Adipose tissue (tissue), 3 donors: ENCODE results near the gene IL13RA1. TPM values are rescaled to one million over a fixed set of nuclear protein-coding genes. Genes with fewer than 3 reads are reported as not detected.
A peak's percentile ranks its signal among the peaks of the same experiment; 100 is the strongest.
"Not testable (repeated sequence)": the region's sequence is repeated elsewhere in the genome, so short reads cannot be mapped to it uniquely, and the experiment has no call there.

Source experiments
- H3K27ac ChIP-seq: one replicate; pipeline ENCODE4 v1.5.1; 2013; ENCODE audit warnings: low read depth, low read length
- WGBS, 3 donors: extraction: QIAGEN DNeasy Blood & Tissue Kit; methylation state at CpG; one replicate each; pipeline ENCODE4 v1.1.7; 2013; 5-methylcytosine and 5-hydroxymethylcytosine counted together
- polyA plus RNA-seq, 3 donors: library from polyadenylated mRNA; stranded (reverse); fragments of 200-250 nt; gene quantifications; one replicate each; pipeline ENCODE4 v1.2.3, GENCODE V29; 2013
- donor health status: healthy with polysubstance abuse.
- donor health status: Bipolar disorder and iron deficiency.
- donor health status: healthy.

Gene IL13RA1
- polyA plus RNA-seq, 3 donors: 14.7 to 35.4 (median 25.9) TPM

DNA sequence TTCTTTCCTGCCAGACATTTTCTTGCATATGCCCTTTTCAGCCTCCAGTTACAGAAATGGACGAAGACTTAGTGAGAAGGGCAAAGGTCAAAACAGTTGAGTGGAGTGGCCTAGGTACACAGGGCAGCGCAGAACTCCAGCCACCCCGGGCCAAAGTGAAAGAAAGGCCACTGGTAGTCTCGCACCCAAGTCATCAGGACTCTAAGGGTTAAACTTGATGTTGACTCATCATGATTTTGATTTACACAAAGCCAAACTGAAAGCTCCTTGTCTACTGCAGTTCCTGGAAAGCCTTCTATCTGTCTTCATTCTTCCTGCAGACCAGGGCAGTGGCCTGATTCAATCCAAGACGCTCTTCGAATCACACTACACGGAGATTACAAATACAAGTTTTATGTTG lies 2.6 kb upstream of the IL13RA1 start:
- H3K27ac ChIP-seq: no peak overlapping the region
- WGBS, 3 donors: 55 to 67% (median 59%) methylated on average over 7 of the region's 7 CpGs

DNA sequence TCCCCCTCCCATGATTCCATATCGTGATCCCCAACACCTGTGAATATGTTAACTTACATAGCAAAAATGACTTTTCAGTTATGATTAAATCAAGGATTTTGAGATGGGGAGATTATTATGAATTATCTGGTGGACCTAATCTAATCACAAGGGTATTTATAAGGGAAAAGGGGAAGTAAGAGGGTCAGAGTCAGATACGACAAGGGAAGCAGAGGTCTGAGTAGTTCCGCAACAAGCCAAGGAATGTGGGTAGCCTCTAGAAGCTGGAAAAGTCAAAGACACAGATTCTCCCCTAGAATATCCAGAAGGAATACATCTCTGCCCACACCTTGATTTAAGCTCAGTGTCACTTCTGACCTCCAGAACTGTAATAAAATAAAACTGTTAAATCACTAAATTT lies 1.0 kb upstream of the IL13RA1 start:
- WGBS, 3 donors: 61 to 76% (median 69%) methylated on average over 3 of the region's 3 CpGs
- H3K27ac ChIP-seq: no peak overlapping the region

- H3K27ac ChIP-seq: peak overlapping the region; percentile 90
- WGBS, 3 donors: 0 to 31% (median 3%) methylated on average over 29 to 72 of the region's 73 CpGs
These were observed 407 bp downstream of the IL13RA1 start for GRCh38 chrX:118727686-118728339.

DNA sequence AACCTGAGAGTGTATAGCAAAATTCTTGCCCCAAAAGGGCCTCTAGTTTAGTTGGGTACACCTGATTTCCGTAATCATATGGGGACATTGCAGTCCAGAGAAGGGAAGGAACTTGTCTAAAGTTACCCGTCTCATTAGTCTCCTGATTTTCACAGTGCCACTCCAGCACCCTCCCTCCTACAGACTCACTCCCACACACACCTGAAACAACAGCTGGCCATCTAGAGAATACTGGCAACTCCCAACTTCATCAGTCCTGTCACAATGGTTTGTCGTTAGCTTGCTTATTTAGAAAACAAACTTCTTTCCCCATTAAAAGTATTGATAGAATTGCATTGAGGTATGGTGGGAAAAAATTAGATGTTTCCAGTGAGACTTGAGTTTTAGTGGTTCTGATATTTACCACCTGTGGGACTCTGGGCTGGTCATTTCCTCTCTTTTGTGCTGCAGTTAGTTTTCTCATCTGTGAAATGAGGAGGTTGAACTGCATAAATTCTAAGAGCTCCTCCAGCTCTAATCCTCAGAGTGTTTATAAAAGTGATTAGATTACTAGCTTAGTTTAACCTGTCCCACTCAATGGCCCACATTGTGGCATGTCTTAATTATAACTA lies 1.7 kb downstream of the IL13RA1 start:
- no peak overlapping the region for H3K27ac ChIP-seq

DNA sequence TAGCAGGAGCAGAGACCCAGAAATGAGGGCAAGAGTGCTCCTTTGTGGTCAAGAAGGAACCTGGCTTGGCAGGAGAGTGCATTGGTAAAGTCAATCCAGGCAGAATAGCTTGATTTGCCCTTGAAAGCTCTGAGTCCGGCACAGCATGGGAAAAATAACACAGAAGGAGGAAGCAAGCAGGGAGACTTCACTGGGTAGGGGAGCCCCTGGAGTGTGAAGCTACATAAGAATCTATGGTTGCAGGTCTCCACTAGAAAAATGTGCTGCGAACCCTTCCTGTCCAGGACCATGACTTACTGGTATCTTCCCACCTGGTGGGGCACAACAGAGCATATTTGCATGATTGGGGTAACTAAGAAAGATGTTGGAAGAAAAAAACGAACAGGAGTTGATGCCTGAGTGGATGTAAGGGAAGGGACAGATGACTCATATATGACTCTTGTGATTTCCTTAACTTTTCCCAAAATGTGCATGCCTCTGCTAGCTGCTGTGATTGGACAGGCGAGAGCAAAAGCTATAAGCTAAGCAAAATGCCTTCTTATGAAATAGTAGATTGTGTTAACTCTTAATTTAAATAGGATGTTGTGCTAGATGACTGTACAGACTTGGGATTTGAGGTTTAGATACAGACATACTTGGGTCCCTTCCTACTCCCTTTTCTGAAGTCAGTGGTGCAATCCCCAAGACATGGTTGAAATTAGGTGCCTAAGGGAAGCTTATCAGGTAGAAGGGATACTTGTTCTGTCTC lies 3.3 kb downstream of the IL13RA1 start:
- 56 to 61% (median 59%) methylated on average over 4 of the region's 4 CpGs for WGBS, 3 donors
- H3K27ac ChIP-seq: no peak overlapping the region

More for the DNA sequence above, 1.7 kb downstream of the IL13RA1 start:
- WGBS, 3 donors: 49 to 65% (median 64%) methylated on average over 3 of the region's 3 CpGs

DNA sequence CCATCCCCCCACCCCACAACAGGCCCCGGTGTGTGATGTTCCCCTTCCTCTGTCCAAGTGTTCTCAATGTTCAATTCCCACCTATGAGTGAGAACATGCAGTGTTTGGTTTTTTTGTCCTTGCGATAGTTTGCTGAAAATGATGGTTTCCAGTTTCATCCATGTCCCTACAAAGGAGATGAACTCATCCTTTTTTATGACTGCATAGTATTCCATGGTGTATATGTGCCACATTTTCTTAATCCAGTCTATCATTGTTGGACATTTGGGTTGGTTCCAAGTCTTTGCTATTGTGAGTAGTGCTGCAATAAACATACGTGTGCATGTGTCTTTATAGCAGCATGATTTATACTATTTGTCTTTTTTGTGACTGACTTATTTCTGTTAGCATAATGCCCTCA lies 5.1 kb downstream of the IL13RA1 start:
- WGBS, 3 donors: 90 to 97% (median 93%) methylated on average over 3 of the region's 3 CpGs
- H3K27ac ChIP-seq: not testable (repeated sequence)

GRCh38 chrX:118734909-118735308 lies 7.5 kb downstream of the IL13RA1 start:
- H3K27ac ChIP-seq: no peak overlapping the region
- WGBS, 3 donors: 85 to 92% (median 88%) methylated on average over 2 of the region's 2 CpGs

DNA sequence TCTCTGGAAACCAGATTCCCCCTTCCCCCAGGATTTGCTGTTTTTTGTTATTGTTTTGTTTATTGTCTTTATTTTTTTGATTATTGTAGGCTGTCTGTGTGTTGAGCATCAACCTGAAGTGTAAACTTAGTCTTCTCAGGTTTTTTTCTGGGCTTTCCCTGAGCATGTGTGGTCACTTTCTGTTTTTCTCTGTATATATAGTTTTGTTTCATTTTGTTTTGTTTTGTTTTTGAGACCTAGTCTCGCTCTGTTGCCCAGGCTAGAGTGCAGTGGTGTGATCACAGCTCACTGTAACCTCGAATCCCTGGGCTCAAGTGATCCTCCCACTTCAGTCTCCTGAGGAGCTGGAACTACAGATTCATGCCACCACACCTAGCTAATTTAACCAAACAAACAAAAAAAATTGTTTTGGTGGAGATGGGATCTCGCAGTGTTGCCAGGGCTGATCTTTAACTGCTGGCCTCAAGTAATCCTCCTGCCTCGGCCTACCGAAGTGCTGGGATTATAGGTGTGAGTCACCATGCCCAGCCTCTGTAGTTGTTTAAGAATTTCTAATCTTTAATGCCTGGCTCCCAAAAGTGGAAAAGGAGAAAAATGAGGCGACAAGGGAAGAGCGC lies 9.1 kb downstream of the IL13RA1 start:
- WGBS, 3 donors: 81 to 98% (median 94%) methylated on average over 7 of the region's 7 CpGs
- H3K27ac ChIP-seq: no peak overlapping the region

DNA sequence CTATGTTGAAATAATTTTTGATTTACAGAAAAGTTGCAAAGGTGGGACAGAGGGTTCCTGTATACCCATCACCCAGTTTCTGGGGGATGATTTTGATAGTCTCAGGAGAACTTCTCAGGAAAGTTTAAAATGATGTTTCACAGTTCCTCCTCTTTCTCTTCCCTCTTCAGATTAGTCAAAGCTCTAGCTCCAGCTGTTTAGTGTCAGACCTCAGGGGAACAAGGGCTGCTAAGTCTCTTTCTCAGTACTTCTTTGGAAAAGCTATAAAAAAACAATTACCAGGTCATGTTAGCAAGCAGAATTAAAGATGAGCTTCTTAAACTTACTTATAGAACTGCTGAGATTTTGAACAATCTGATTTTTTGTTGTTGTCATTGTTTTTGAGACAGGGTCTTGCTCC lies 12.2 kb downstream of the IL13RA1 start:
- H3K27ac ChIP-seq: no peak overlapping the region

DNA sequence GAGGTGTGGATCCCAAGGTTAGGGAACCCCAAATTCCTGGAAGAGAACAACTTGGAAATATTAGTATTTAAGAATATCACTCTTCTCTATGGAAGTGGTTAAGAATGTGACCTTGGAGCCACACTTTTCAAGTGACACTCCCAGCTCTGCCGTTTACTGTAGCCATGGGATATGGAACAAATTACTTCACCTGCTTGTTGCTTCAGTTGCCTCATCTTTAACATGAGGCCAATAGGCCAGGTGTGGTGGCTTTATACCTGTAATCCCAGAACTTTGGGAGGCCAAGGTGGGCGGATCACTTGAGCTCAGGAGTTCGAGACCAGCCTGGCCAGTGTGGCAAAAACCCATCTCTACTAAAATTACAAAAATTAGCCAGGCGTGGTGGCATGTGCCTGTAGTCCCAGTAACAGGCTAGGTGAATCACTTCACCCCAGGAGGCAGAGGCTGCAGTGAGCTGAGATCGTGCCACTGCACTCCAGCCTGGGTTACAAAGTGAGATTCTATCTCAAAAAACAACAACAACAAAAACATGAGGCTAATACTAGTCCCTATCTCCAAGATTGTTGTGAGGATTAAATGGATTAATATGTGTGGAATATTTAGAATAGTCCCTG lies 13.0 kb downstream of the IL13RA1 start:
- WGBS, 3 donors: 71 to 88% (median 81%) methylated on average over 5 of the region's 5 CpGs
- H3K27ac ChIP-seq: no peak overlapping the region

GRCh38 chrX:118742176-118742575 lies 14.8 kb downstream of the IL13RA1 start:
- 67 to 88% (median 87%) methylated on average over 2 of the region's 2 CpGs for WGBS, 3 donors
- H3K27ac ChIP-seq: no peak overlapping the region

DNA sequence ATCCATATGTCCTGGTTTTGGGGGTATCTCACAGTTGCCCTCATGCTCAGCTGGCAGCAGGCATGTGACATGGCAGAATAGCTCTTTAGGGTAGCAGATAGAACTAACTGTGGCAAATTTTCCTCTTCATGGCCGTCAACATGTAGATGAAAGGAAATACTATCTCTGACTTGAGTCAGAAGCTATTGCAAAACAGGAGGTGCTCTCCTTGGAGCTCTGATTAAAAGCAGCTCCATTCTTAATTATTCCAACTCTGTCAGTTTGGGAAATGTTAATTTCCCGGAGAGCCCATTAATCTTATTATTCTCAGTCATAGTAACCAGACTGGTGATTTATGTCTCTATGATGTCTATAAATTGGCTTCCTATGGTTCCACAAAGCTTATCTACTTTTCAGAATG lies 18.2 kb downstream of the IL13RA1 start:
- H3K27ac ChIP-seq: no peak overlapping the region
- 39 to 64% (median 60%) methylated on average over 2 of the region's 2 CpGs for WGBS, 3 donors

DNA sequence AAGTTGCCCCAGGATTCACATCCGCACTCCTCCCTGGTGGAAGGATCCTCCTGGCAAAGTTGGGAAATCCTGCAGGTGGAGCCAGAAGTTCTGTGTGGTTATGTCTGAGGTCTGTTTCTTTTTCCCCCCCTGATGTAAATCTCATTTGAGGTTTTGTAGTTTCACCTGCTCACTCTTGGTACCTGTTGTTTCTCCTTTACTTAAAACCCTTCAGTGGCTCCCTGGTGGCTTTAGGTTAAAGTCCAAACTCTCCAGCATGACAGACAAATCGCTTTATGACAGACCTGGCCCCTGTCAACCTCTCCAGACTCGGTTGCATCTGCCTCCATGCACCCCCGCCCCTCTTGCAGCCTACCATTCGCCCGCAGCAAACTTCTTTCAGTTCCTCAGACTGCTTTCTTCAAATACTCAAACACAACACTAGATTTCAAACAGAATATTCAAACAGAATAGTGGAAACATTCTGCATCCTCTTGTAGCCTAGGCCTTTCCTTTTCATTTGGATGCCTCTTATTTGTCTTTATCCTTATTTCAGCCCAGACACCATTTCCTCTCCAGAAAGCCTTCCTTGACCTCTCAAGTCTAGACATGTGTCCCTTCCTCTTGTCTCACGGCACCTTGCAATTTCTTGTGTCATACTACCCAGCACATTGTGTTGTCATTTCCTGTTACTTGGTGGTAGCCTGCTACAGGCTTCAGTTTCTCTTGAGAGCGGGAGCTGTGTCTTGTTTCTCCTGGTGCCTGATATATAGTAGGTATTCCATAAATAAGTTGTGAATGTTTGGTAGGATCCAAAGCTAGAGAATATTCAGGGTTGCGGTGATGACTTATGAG lies 24.8 kb downstream of the IL13RA1 start:
- WGBS, 3 donors: 69 to 90% (median 79%) methylated on average over 9 of the region's 9 CpGs
- H3K27ac ChIP-seq: no peak overlapping the region

GRCh38 chrX:118755633-118756032 lies 28.2 kb downstream of the IL13RA1 start:
- 49 to 78% (median 49%) methylated on average over 4 of the region's 4 CpGs for WGBS, 3 donors
- no peak overlapping the region for H3K27ac ChIP-seq

DNA sequence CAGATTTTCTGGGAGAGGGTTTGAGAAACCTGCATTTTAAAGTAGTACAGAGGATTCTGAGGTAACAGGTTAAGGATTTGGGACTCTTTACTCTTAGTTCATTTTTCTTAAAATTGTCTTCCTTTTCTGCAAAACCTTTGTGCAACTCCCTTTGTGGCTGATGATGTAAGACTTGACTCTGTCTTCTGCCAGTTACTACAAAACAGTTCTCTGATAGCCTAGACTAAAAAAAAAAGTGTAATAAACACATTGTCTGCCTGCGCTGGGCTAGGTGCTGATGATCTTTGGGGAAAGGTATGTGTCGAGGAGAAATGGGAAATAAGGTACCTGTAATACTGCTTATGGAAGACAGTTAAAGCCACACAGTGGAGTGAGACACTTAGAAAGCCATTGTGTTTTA lies 28.7 kb downstream of the IL13RA1 start:
- no peak overlapping the region for H3K27ac ChIP-seq
- 39 to 97% (median 59%) methylated on average over 2 of the region's 2 CpGs for WGBS, 3 donors

DNA sequence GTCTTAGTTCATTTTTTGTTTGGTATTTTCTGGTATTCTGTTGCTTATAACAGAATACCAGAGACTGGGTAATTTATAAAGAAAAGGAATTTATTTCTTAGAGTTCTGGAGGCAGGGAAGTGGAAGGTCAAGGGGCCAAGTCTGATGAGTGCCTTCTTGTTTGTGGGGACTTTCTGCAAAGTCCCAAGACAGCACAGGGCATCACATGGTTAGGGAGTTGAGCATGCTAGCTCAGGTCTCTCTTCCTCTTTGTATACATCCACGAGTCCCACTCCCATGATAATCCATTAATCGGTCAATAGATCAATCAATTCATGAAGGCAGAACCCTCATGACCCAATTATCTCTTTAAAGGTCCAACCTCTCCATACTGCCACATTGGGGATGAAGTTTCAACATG lies 31.1 kb downstream of the IL13RA1 start:
- no peak overlapping the region for H3K27ac ChIP-seq
- whole genome bisulfite sequencing, 3 donors: 50 to 77% (median 75%) methylated on average over 2 of the region's 2 CpGs

- 68 to 93% (median 87%) methylated on average over 3 of the region's 3 CpGs for WGBS, 3 donors
These were observed 32.6 kb downstream of the IL13RA1 start for GRCh38 chrX:118760025-118760424.

More at GRCh38 chrX:118760025-118760424, 32.6 kb downstream of the IL13RA1 start:
- H3K27ac ChIP-seq: no peak overlapping the region
